HTR-8/SVneo (cell line): Measurements from ENCODE around the gene CHAF1A.
A peak's percentile ranks its signal among the peaks of the same experiment; 100 is the strongest.

ENCODE experiments used
- DNase-seq: peaks from one replicate; pipeline ENCODE4 v3.0.0; 2011; ENCODE audit warnings: low spot score, mixed read lengths; ENCODE audit not compliant: insufficient read length
- FAIRE-seq: peaks from 2 replicates; lab custom pipeline; 2011; peaks lifted over from hg19 to GRCh38; lab: Jason Lieb, UNC

The CHAF1A gene

GRCh38 chr19:4477034-4477801 is 74.8 kb downstream of the CHAF1A start:
- FAIRE-seq (no peak), DNase-seq (no peak)

DNA sequence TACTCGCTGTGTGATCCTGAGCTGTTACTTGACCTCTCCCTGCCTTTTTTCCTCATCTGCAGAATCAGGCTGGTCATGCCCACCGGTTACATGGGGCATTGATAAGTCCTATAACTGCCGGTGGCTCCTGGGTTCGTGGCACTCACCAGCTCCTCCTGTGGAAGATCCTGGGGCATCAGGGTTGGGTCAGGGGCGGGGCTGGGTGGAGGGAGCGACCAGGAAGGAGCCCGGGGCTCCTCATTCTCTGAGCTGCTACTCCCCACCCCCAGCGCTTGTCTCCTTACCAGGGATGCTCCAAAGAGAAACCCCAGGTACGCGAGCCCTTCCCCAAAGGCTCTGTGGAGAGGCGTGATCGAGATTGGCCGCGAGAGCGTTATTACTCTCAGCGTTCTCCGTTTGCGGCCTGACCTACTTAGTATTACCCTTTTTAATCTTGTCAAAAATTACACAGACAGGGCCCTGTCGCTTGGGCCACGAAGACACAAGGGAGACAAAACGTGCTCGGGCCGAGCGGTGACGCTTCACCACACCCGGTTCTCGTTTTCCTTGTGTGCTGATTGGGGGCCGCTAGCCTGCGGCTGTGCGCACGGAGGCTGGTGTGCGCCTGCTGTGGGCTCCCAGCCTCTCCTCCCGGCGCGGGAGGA is 80.4 kb downstream of the CHAF1A start:
- FAIRE-seq = no peak

DNA sequence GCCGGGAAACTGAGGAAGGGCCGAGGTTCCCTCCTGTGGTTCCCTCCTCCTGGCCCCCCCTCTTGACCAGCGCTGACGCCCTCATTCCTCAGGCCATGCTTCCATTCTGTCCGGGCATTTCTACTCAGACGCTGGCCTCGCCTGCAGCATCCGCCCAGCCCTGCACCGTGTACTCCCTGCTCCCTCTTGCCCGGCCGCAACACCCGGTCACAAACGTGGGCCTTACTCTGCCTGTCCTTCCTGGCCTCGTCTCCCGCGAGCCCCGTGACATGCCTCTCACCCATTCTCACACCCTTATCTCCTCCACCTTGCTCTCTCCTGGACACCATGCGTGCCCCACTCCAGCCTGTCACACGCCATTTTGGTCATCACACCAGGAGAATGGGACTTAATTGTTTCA is 80.9 kb downstream of the CHAF1A start:
- DNase-seq (no peak), FAIRE-seq (no peak)

More for the DNA sequence above, 80.4 kb downstream of the CHAF1A start:
- DNase-seq = no peak

DNA sequence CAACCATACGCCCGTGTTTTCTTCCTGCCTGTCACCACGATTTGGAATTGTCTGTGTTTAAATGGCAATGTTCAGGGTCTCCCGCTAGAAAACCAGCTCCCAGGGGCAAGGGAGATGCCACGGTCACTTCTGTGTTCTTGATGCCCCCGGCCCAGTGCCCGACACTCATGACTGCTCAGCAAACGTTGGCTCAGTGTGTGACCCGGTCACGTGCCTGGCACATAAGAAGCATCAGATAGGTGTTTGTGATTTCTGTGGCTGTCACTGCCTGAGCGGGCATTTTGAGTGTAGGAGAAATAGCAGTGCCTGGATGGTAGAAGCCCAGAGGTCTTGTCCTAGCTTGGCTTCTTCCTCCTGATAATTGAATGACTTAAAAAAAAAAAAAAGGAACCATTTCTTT is 85.1 kb downstream of the CHAF1A start:
- DNase-seq (no peak), FAIRE-seq (no peak)

DNA sequence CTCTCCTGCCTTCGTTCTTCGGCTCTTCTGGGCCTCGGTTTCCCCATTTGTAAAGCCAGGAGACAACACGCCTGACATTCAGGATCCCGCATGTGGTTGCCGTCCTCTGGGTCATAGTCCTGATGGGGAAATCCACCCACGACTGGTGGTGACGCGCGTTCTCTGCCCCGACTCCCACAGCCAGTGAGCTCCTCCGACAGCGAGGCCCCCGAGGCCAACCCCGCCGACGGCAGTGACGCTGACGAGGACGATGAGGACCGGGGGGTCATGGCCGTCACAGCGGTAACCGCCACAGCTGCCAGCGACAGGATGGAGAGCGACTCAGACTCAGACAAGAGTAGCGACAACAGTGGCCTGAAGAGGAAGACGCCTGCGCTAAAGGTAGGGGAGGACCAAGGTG is 86.1 kb downstream of the CHAF1A start:
- no peak for DNase-seq
- FAIRE-seq = no peak

- no peak for DNase-seq
- FAIRE-seq = no peak
These were observed 89.0 kb downstream of the CHAF1A start for GRCh38 chr19:4491446-4491845.

DNA sequence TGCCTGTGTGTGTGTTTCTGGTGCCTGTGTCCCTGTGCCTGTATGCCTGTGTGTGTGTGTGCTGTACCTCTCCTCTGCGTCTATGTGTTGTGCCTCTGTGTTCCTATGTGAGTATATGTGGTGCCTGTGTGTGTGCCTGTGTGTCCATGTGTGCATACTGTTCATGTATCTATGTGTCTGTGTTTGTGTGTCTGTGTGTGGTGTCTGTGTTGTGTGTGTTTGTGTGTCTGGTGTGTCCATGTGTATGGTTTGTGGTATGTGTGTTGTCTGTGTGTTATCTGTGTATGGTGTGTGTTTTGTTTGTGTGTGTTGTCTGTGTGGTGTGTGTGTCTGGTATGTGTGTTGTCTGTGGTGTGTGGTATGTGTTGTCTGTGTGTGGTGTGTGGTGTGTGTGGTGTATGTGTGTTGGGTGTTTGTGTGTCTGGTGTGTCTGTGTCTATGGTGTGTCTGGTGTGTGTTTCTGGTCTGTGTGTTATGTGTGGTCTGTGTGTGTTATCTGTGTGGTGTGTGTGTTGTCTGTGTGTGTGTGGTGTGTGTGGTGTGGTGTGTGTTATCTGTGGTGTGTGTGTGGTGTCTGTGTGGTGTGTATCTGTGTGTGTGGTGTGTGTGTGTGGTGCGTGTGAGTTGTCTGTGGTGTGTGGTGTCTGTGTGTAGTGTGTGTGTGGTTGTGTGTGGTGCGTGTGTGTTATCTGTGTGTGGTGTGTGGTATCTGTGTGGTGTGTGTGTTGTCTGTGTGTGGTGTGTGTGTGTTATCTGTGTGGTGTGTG is 90.1 kb downstream of the CHAF1A start:
- FAIRE-seq = peak; percentile 98

More for the DNA sequence above, 90.1 kb downstream of the CHAF1A start:
- DNase-seq = no peak
